Liver (tissue), 9 donors: Measurements from ENCODE around the gene KRTAP4-7. TPM values are rescaled to one million over a fixed set of nuclear protein-coding genes. Genes with fewer than 3 reads are reported as not detected.

Source experiments
- DNase-seq: peaks from one replicate; pipeline ENCODE4 v3.0.0-alpha.2; 2017; ENCODE audit warnings: low spot score
- H3K27ac ChIP-seq, 2 donors: one replicate each; pipeline ENCODE4 v1.7.0; 2013; ENCODE audit warnings: inconsistent platforms in 2 of 2, low read length in 2 of 2, control low read depth in 1 of 2, low read depth in 1 of 2, mild to moderate bottlenecking in 1 of 2
- H3K27me3 ChIP-seq, 4 donors: one replicate each; pipeline versions ENCODE4 v1.6.1 to v1.7.0; 2013; ENCODE audit warnings: low read length in 3 of 4, inconsistent platforms in 1 of 4, mild to moderate bottlenecking in 1 of 4, moderate library complexity in 1 of 4; ENCODE audit not compliant: control insufficient read depth in 4 of 4, insufficient read depth in 4 of 4
- H3K36me3 ChIP-seq, 4 donors: one replicate each; pipeline versions ENCODE4 v1.6.1 to v1.7.0; 2013; ENCODE audit warnings: low read length in 3 of 4, mild to moderate bottlenecking in 3 of 4, low read depth in 1 of 4, moderate library complexity in 1 of 4; ENCODE audit not compliant: control insufficient read depth in 4 of 4, insufficient read depth in 3 of 4
- H3K4me1 ChIP-seq, 4 donors: one replicate each; pipeline versions ENCODE4 v1.6.1 to v1.7.0; 2013; ENCODE audit warnings: low read length in 3 of 4, mild to moderate bottlenecking in 3 of 4, moderate library complexity in 1 of 4; ENCODE audit not compliant: control insufficient read depth in 4 of 4, insufficient read depth in 4 of 4
- H3K4me3 ChIP-seq, 3 donors: one replicate each; pipeline versions ENCODE4 v1.6.1 to v1.7.0; 2013; ENCODE audit warnings: low read length in 3 of 3, control low read depth in 1 of 3, low read depth in 1 of 3, mild to moderate bottlenecking in 1 of 3
- H3K9ac ChIP-seq, 2 donors: one replicate each; pipeline ENCODE4 v1.7.0; 2013; ENCODE audit warnings: low read length in 2 of 2, mild to moderate bottlenecking in 2 of 2, moderate library complexity in 2 of 2, control low read depth in 1 of 2, low read depth in 1 of 2
- H3K9me3 ChIP-seq, 4 donors: one replicate each; pipeline versions ENCODE4 v1.6.1 to v1.7.0; 2013; ENCODE audit warnings: low read length in 3 of 4; ENCODE audit not compliant: control insufficient read depth in 4 of 4
- EGR1 ChIP-seq, 2 donors: IDR thresholded peaks; 2 replicates each; pipeline ENCODE4 v1.6.1; 2016 to 2018; ENCODE audit warnings: antibody characterized with exemption in 2 of 2, low read depth in 2 of 2
- FOXA1 ChIP-seq: IDR thresholded peaks from 2 replicates; pipeline ENCODE4 v1.6.1; 2016; ENCODE audit warnings: antibody characterized with exemption
- FOXA2 ChIP-seq: IDR thresholded peaks from 2 replicates; pipeline ENCODE4 v1.6.1; 2016; ENCODE audit warnings: antibody characterized with exemption
- GABPA ChIP-seq, 2 donors: IDR thresholded peaks in 1 of 2; conservative IDR thresholded peaks in 1 of 2; 2 replicates each; pipeline ENCODE4 v1.6.1; 2016; ENCODE audit warnings: antibody characterized with exemption in 2 of 2, mild to moderate bottlenecking in 1 of 2, moderate library complexity in 1 of 2
- HNF4A ChIP-seq, 2 donors: conservative IDR thresholded peaks; 2 replicates each; pipeline ENCODE4 v1.6.1; 2016; ENCODE audit warnings: antibody characterized with exemption in 2 of 2, mild to moderate bottlenecking in 2 of 2
- HNF4G ChIP-seq: IDR thresholded peaks from 2 replicates; pipeline ENCODE4 v1.6.1; 2016; ENCODE audit warnings: antibody characterized with exemption
- JUND ChIP-seq, 2 donors: IDR thresholded peaks; 2 replicates each; pipeline ENCODE4 v1.6.1; 2016; ENCODE audit warnings: antibody characterized with exemption in 2 of 2
- NR2F2 ChIP-seq: IDR thresholded peaks from 2 replicates; pipeline ENCODE4 v1.6.1; 2016; ENCODE audit warnings: antibody characterized with exemption
- RAD21 ChIP-seq, 2 donors: IDR thresholded peaks; 2 replicates each; pipeline ENCODE4 v1.6.1; 2016; ENCODE audit warnings: antibody characterized with exemption in 2 of 2, mild to moderate bottlenecking in 2 of 2
- RXRA ChIP-seq, 2 donors: IDR thresholded peaks; 2 replicates each; pipeline ENCODE4 v1.6.1; 2017 to 2018; ENCODE audit warnings: antibody characterized with exemption in 2 of 2, mild to moderate bottlenecking in 1 of 2
- SP1 ChIP-seq: IDR thresholded peaks from 2 replicates; pipeline ENCODE4 v1.6.1; 2018; ENCODE audit warnings: antibody characterized with exemption, mild to moderate bottlenecking
- TAF1 ChIP-seq: conservative IDR thresholded peaks from 2 replicates; pipeline ENCODE4 v1.6.1; 2016; ENCODE audit warnings: antibody characterized with exemption, mild to moderate bottlenecking
- YY1 ChIP-seq: IDR thresholded peaks from 2 replicates; pipeline ENCODE4 v1.6.1; 2016; ENCODE audit warnings: antibody characterized with exemption, mild to moderate bottlenecking
- WGBS: extraction: QIAGEN DNeasy Blood & Tissue Kit; methylation state at CpG from one replicate; pipeline ENCODE4 v1.1.7; 2013; 5-methylcytosine and 5-hydroxymethylcytosine counted together
- polyA plus RNA-seq, 2 donors: library from polyadenylated mRNA; stranded (reverse) in 1 of 2; unstranded in 1 of 2; fragments of 200-250 nt in 1 of 2; fragments of >200 nt in 1 of 2; fragmentation: Nextera tagmentation in 1 of 2; extraction: Ambion mirVana in 1 of 2; gene quantifications; one replicate each; pipeline versions ENCODE4 v1.2.1 to v1.2.3, GENCODE V29; 2013 to 2015
- total RNA-seq, 2 donors: library from RNA; depleted of rRNA; stranded (reverse); fragments of >200 nt; gene quantifications; one replicate each; pipeline ENCODE4 v1.2.3, GENCODE V29; 2014
- TF ChIP-seq, protein P1 (sequence below): fragments of 150-350 bp; IDR thresholded peaks from 2 replicates; pipeline ENCODE4 v1.5.1; 2017; ENCODE audit warnings: improper control_type of control experiment, low read depth, low read length; ENCODE audit not compliant: missing input control
- TF ChIP-seq, protein P2 (sequence below): IDR thresholded peaks from 2 replicates; pipeline ENCODE4 v1.6.1; 2016; ENCODE audit warnings: antibody characterized with exemption, mild to moderate bottlenecking
- TF ChIP-seq, protein P3 (sequence below): IDR thresholded peaks from 2 replicates; pipeline ENCODE4 v1.6.1; 2016; ENCODE audit warnings: antibody characterized with exemption
- TF ChIP-seq, protein P4 (sequence below): IDR thresholded peaks from 2 replicates; pipeline ENCODE4 v1.6.1; 2016; ENCODE audit warnings: antibody characterized with exemption
- TF ChIP-seq, protein P5 (sequence below): IDR thresholded peaks from 2 replicates; pipeline ENCODE4 v1.6.1; 2016; ENCODE audit warnings: antibody characterized with exemption
- donor health status: healthy.
- donor health status: healthy.
- donor health status: healthy.
- donor health status: healthy.
- donor health status: healthy.

Gene KRTAP4-7
- total and polyA plus RNA-seq, 4 donors = not detected

DNA sequence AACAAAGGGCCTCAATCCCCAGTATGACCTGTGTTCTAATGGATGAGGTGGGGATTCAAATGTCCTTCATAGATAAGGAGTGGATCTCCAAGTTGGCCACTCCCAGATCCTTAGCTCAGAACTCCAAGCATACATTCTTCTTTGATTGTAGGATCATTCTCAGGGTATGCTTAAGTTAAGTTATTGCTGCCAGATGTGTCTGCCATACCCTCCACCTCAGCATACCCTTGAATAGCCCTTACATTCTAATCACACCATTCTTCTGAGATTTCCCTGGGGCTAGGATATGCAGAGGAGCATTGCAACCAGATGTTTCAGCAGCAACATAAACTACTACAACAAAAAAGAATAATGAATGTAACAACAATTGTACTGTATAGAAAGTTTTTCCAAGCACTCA, 16.7 kb upstream of the KRTAP4-7 start:
- no peak for DNase-seq
- no peaks in the 10 kb centered on the region for H3K27me3 ChIP-seq
- no peak overlapping the region for H3K27ac ChIP-seq
- no peak overlapping the region for H3K4me3 ChIP-seq
- H3K36me3 ChIP-seq = no peaks in the 10 kb centered on the region
- no peaks in the 10 kb centered on the region for H3K9me3 ChIP-seq
- TF ChIP-seq, protein P1, sequence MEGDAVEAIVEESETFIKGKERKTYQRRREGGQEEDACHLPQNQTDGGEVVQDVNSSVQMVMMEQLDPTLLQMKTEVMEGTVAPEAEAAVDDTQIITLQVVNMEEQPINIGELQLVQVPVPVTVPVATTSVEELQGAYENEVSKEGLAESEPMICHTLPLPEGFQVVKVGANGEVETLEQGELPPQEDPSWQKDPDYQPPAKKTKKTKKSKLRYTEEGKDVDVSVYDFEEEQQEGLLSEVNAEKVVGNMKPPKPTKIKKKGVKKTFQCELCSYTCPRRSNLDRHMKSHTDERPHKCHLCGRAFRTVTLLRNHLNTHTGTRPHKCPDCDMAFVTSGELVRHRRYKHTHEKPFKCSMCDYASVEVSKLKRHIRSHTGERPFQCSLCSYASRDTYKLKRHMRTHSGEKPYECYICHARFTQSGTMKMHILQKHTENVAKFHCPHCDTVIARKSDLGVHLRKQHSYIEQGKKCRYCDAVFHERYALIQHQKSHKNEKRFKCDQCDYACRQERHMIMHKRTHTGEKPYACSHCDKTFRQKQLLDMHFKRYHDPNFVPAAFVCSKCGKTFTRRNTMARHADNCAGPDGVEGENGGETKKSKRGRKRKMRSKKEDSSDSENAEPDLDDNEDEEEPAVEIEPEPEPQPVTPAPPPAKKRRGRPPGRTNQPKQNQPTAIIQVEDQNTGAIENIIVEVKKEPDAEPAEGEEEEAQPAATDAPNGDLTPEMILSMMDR = no peak
- TF ChIP-seq JUND (IDR thresholded peaks at IDR 0.05) = no peak
- no peak for TF ChIP-seq RAD21 (IDR thresholded peaks at IDR 0.05)
- H3K9ac ChIP-seq = no peak overlapping the region
- H3K4me1 ChIP-seq = no peaks in the 10 kb centered on the region

DNA sequence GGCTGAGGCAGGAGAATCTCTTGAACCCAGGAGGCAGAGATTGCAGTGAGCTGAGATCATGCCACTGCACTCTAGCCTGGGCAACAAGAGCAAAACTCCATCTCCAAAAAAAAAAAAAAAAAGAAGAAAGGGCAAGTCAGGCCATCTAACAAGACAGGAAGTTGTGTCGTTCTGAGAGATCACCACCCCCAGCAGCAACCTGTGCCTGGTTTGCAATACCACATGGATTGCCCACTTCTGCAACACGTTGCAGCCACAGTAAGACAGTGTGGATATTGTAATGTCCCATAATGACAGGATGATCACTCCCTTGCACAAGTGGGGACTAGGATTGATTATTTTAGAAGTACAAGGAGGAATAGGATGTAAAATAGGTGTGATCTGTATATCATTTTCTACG, 14.9 kb upstream of the KRTAP4-7 start:
- DNase-seq = no peak
- Histone ChIP-seq H3K9me3 (no peaks in the 10 kb centered on the region), H3K27ac (no peak overlapping the region), H3K27me3 (no peaks in the 10 kb centered on the region), H3K4me3 (no peak overlapping the region), H3K9ac (no peak overlapping the region), H3K4me1 (no peaks in the 10 kb centered on the region), H3K36me3 (no peaks in the 10 kb centered on the region)
- TF ChIP-seq, protein P2, sequence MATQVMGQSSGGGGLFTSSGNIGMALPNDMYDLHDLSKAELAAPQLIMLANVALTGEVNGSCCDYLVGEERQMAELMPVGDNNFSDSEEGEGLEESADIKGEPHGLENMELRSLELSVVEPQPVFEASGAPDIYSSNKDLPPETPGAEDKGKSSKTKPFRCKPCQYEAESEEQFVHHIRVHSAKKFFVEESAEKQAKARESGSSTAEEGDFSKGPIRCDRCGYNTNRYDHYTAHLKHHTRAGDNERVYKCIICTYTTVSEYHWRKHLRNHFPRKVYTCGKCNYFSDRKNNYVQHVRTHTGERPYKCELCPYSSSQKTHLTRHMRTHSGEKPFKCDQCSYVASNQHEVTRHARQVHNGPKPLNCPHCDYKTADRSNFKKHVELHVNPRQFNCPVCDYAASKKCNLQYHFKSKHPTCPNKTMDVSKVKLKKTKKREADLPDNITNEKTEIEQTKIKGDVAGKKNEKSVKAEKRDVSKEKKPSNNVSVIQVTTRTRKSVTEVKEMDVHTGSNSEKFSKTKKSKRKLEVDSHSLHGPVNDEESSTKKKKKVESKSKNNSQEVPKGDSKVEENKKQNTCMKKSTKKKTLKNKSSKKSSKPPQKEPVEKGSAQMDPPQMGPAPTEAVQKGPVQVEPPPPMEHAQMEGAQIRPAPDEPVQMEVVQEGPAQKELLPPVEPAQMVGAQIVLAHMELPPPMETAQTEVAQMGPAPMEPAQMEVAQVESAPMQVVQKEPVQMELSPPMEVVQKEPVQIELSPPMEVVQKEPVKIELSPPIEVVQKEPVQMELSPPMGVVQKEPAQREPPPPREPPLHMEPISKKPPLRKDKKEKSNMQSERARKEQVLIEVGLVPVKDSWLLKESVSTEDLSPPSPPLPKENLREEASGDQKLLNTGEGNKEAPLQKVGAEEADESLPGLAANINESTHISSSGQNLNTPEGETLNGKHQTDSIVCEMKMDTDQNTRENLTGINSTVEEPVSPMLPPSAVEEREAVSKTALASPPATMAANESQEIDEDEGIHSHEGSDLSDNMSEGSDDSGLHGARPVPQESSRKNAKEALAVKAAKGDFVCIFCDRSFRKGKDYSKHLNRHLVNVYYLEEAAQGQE = no peak
- no peak for TF ChIP-seq JUND (IDR thresholded peaks at IDR 0.05)
- 76% methylated on average over 3 of the region's 3 CpGs for WGBS

DNA sequence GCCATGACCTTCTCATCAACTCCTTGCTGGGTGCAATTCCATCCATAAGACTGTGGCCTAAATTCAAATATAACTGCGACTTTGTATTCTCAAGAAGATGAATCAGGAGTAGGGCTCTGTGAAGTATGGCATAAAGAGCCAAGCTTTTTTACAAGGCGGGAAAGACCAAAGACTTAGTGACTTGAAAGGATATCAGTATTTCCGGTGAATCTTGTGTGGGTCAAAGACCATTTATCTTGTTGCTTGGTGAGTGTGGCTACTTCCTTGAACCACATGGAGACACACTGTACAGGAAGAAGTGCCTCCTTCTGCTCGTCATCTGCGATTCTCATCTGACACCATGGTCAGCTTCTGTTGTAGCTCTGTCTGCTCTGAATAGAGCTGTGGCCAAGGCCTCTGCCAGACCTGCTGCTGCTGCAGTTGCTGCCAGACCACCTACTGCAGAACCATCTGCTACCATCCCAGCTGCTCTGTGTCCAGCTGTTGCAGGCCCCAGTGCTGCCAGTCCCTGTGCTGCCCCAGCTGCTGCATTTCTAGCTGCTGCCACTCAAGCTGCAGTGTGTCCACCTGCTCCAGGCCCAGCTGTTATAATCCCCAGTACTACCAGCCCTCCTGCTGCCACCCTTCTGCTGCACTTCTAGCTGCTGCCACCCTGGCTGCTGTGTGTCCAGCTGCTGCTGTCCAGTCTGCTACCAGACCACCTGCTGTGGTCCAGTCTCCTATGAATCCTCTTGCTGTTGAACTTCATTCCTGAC, 12.2 kb upstream of the KRTAP4-7 start:
- 81% methylated on average over 5 of the region's 5 CpGs for WGBS
- Histone ChIP-seq H3K27me3 (peaks cover 0 to 2% (median 0%) of the 10 kb centered on the region in 4 donors), H3K9me3 (peaks cover 0 to 1% (median 0%) of the 10 kb centered on the region in 4 donors), H3K36me3 (no peaks in the 10 kb centered on the region), H3K9ac (no peak overlapping the region), H3K4me3 (no peak overlapping the region), H3K27ac (no peak overlapping the region), H3K4me1 (no peaks in the 10 kb centered on the region)
- DNase-seq = no peak
- TF ChIP-seq NR2F2 (no peak), EGR1 (IDR thresholded peaks at IDR 0.05; ENCODE audit: low read depth in 2 of 2) (no peak), RXRA (IDR thresholded peaks at IDR 0.05) (no peak), YY1 (no peak), TAF1 (no peak), HNF4A (conservative IDR thresholded peaks at IDR 0.05) (no peak), GABPA (IDR thresholded peaks at IDR 0.05 in 1 of 2, conservative IDR thresholded peaks at IDR 0.05 in 1 of 2) (no peak), RAD21 (IDR thresholded peaks at IDR 0.05) (no peak), FOXA2 (no peak), FOXA1 (no peak), HNF4G (no peak), SP1 (no peak), JUND (IDR thresholded peaks at IDR 0.05) (no peak)
- TF ChIP-seq, protein P3, sequence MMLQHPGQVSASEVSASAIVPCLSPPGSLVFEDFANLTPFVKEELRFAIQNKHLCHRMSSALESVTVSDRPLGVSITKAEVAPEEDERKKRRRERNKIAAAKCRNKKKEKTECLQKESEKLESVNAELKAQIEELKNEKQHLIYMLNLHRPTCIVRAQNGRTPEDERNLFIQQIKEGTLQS = no peak
- TF ChIP-seq, protein P4, sequence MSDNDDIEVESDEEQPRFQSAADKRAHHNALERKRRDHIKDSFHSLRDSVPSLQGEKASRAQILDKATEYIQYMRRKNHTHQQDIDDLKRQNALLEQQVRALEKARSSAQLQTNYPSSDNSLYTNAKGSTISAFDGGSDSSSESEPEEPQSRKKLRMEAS = no peak
- TF ChIP-seq, protein P5, sequence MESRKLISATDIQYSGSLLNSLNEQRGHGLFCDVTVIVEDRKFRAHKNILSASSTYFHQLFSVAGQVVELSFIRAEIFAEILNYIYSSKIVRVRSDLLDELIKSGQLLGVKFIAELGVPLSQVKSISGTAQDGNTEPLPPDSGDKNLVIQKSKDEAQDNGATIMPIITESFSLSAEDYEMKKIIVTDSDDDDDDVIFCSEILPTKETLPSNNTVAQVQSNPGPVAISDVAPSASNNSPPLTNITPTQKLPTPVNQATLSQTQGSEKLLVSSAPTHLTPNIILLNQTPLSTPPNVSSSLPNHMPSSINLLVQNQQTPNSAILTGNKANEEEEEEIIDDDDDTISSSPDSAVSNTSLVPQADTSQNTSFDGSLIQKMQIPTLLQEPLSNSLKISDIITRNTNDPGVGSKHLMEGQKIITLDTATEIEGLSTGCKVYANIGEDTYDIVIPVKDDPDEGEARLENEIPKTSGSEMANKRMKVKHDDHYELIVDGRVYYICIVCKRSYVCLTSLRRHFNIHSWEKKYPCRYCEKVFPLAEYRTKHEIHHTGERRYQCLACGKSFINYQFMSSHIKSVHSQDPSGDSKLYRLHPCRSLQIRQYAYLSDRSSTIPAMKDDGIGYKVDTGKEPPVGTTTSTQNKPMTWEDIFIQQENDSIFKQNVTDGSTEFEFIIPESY = no peak
- TF ChIP-seq, protein P1 = no peak
